ENCODE measurements around the gene SPATA31D3. TPM values are rescaled to one million over a fixed set of nuclear protein-coding genes. Genes with fewer than 3 reads are reported as not detected.

Gene SPATA31D3
- total and polyA plus RNA-seq, 4 donors = 0.02 TPM; not detected in 3

DNA sequence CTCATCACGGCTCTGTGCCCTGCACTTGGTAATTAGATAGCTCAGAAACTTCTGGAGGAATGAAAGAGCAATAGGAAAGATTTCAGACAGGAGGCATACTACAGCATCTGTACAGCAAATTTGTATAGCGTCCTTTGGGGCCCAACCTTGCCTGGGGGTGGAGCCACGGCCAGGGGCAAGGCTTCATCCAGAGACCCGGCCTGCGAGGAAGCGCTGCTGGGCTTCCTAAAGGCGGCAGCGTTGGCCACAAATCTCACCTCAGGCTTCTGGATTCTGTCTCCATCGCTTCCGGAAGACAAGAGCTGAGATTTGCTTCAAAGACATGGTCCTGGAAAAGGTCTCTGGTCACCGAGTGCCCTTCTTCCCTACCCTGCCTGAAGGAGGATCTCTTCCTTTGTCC is 33.1 kb downstream of the SPATA31D3 start:
- Histone ChIP-seq H3K27ac (ENCODE audit: low read depth in 1 of 2, low read length in 1 of 2) (no peak overlapping the region), H3K27me3 (ENCODE audit: control insufficient read depth in 3 of 3, insufficient read depth in 3 of 3, low read length in 2 of 3) (no peaks in the 10 kb centered on the region), H3K4me1 (ENCODE audit: control insufficient read depth in 5 of 5, insufficient read depth in 5 of 5, low read length in 5 of 5) (no peaks in the 10 kb centered on the region), H3K4me3 (no peak overlapping the region), H3K36me3 (ENCODE audit: control insufficient read depth in 4 of 4, insufficient read depth in 4 of 4, low read length in 4 of 4) (no peaks in the 10 kb centered on the region), H3K9me3 (ENCODE audit: control insufficient read depth in 4 of 4, insufficient read depth in 3 of 4, low read length in 3 of 4) (peaks cover 0 to 12% (median 5%) of the 10 kb centered on the region in 4 donors), H3K9ac (ENCODE audit: insufficient read depth in 1 of 2, low read length in 2 of 2) (no peak overlapping the region)
- DNase-seq (no peak), ATAC-seq (ENCODE audit: insufficient read depth, low FRiP score) (no peak)
- WGBS, 2 donors = 93% methylated on average over 11 of the region's 11 CpGs
- TF ChIP-seq, protein P1, sequence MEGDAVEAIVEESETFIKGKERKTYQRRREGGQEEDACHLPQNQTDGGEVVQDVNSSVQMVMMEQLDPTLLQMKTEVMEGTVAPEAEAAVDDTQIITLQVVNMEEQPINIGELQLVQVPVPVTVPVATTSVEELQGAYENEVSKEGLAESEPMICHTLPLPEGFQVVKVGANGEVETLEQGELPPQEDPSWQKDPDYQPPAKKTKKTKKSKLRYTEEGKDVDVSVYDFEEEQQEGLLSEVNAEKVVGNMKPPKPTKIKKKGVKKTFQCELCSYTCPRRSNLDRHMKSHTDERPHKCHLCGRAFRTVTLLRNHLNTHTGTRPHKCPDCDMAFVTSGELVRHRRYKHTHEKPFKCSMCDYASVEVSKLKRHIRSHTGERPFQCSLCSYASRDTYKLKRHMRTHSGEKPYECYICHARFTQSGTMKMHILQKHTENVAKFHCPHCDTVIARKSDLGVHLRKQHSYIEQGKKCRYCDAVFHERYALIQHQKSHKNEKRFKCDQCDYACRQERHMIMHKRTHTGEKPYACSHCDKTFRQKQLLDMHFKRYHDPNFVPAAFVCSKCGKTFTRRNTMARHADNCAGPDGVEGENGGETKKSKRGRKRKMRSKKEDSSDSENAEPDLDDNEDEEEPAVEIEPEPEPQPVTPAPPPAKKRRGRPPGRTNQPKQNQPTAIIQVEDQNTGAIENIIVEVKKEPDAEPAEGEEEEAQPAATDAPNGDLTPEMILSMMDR (IDR thresholded peaks at IDR 0.05; ENCODE audit: control extremely low read depth, extremely low read depth) = no peak

DNA sequence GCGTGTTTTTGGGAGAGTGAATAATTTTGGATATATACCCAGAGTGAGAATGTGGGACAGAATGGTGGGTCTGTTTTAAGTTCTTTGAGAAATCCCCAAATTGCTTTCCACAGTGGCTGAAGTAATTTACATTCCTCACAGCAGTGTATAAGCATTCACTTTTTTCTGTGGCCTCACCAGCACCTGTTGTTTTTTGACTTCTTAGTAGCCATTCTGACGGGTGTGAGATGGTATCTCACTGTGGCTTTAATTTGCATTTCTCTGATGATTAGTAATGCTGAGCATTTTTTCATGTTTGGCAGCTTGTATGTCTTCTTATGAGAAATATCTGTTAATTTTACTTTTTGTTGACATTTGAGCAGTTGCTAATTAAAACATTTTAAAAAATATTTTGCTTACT is 35.9 kb downstream of the SPATA31D3 start:
- H3K36me3 ChIP-seq (ENCODE audit: control insufficient read depth in 4 of 4, insufficient read depth in 4 of 4, low read length in 4 of 4) = no peaks in the 10 kb centered on the region
- DNase-seq = no peak
- H3K9me3 ChIP-seq (ENCODE audit: control insufficient read depth in 4 of 4, insufficient read depth in 3 of 4, low read length in 3 of 4) = peaks cover 0 to 6% (median 2%) of the 10 kb centered on the region in 4 donors
- H3K27ac ChIP-seq (ENCODE audit: low read depth in 1 of 2, low read length in 1 of 2) = no peak overlapping the region
- no peak overlapping the region for H3K9ac ChIP-seq (ENCODE audit: insufficient read depth in 1 of 2, low read length in 2 of 2)
- TF ChIP-seq, protein P1 (IDR thresholded peaks at IDR 0.05; ENCODE audit: control extremely low read depth, extremely low read depth) = no peak
- no peaks in the 10 kb centered on the region for H3K27me3 ChIP-seq (ENCODE audit: control insufficient read depth in 3 of 3, insufficient read depth in 3 of 3, low read length in 2 of 3)
- ATAC-seq (ENCODE audit: insufficient read depth, low FRiP score) = no peak
- WGBS, 2 donors = 76 to 85% methylated on average over 2 of the region's 2 CpGs
- no peaks in the 10 kb centered on the region for H3K4me1 ChIP-seq (ENCODE audit: control insufficient read depth in 5 of 5, insufficient read depth in 5 of 5, low read length in 5 of 5)
- no peak overlapping the region for H3K4me3 ChIP-seq

DNA sequence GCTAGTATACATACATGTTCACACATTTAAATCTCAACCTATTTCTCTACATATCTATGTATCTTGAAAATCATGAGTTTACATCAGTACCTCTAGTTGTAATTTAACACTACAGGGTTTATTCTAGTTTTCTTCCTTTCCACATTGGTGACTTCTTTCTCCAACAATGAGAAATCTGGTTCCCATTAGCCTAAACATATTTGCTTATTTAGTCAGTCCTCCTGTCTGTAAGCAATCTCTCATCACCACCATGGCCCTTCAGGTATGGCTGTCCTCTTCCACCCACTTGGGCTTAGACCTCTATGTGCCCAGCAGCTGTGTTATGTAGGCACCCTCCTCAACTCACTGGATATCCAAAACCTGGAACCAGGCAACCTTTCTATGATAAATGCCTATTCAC is 37.3 kb downstream of the SPATA31D3 start:
- Histone ChIP-seq H3K9me3 (ENCODE audit: control insufficient read depth in 4 of 4, insufficient read depth in 3 of 4, low read length in 3 of 4) (peaks cover 0 to 4% (median 0%) of the 10 kb centered on the region in 4 donors), H3K36me3 (ENCODE audit: control insufficient read depth in 4 of 4, insufficient read depth in 4 of 4, low read length in 4 of 4) (no peaks in the 10 kb centered on the region), H3K9ac (ENCODE audit: insufficient read depth in 1 of 2, low read length in 2 of 2) (no peak overlapping the region), H3K4me3 (no peak overlapping the region), H3K27ac (ENCODE audit: low read depth in 1 of 2, low read length in 1 of 2) (no peak overlapping the region), H3K4me1 (ENCODE audit: control insufficient read depth in 5 of 5, insufficient read depth in 5 of 5, low read length in 5 of 5) (no peaks in the 10 kb centered on the region), H3K27me3 (ENCODE audit: control insufficient read depth in 3 of 3, insufficient read depth in 3 of 3, low read length in 2 of 3) (no peaks in the 10 kb centered on the region)
- ATAC-seq (ENCODE audit: insufficient read depth, low FRiP score) (no peak), DNase-seq (no peak)
- TF ChIP-seq, protein P1 (IDR thresholded peaks at IDR 0.05; ENCODE audit: control extremely low read depth, extremely low read depth) = no peak

DNA sequence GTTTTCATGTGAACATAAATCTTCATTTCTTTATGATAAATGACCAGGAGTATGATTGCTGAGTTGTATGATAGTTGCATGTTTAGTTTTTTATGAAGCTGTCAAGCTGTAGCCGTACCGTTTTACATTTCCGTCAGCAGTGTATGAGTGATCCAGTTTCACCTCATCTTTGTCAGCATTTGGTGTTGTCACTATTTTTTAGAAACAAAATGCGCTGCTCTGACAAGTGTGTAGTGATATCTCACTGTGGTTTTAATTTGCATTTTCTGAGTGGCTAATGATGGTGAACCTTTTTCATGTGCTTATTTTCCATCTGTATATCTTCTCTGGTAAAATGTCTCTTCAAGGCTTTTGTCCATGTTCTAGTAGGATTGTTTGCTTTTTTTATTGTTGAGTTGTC is 38.6 kb downstream of the SPATA31D3 start:
- DNase-seq (peak in 1 of 3 donors; percentile 1), ATAC-seq (ENCODE audit: insufficient read depth, low FRiP score) (no peak)
- TF ChIP-seq, protein P1 (IDR thresholded peaks at IDR 0.05; ENCODE audit: control extremely low read depth, extremely low read depth) = no peak
- Histone ChIP-seq H3K4me3 (no peak overlapping the region), H3K9me3 (ENCODE audit: control insufficient read depth in 4 of 4, insufficient read depth in 3 of 4, low read length in 3 of 4) (peaks cover 0 to 3% (median 0%) of the 10 kb centered on the region in 4 donors), H3K4me1 (ENCODE audit: control insufficient read depth in 5 of 5, insufficient read depth in 5 of 5, low read length in 5 of 5) (no peaks in the 10 kb centered on the region), H3K27ac (ENCODE audit: low read depth in 1 of 2, low read length in 1 of 2) (no peak overlapping the region), H3K36me3 (ENCODE audit: control insufficient read depth in 4 of 4, insufficient read depth in 4 of 4, low read length in 4 of 4) (no peaks in the 10 kb centered on the region), H3K27me3 (ENCODE audit: control insufficient read depth in 3 of 3, insufficient read depth in 3 of 3, low read length in 2 of 3) (no peaks in the 10 kb centered on the region), H3K9ac (ENCODE audit: insufficient read depth in 1 of 2, low read length in 2 of 2) (no peak overlapping the region)
- 89 to 90% methylated on average over 4 of the region's 4 CpGs for WGBS, 2 donors

All from lung (tissue), 12 donors.